Forelimb muscle (tissue), 1 donor: ENCODE measurements around the gene RANBP3L. TPM values are rescaled to one million over a fixed set of nuclear protein-coding genes. Genes with fewer than 3 reads are reported as not detected.

Experiments used
- DNase-seq: peaks from one replicate; pipeline ENCODE4 v3.0.0-alpha.2; 2013; ENCODE audit warnings: low read depth
- polyA plus RNA-seq: library from polyadenylated mRNA; unstranded; fragments of 120-200 nt; gene quantifications from one replicate; pipeline ENCODE4 v1.2.1, GENCODE V29; 2013; ENCODE audit not compliant: insufficient read length

RANBP3L gene
- polyA plus RNA-seq, 1 donor: 0.47 TPM

DNA sequence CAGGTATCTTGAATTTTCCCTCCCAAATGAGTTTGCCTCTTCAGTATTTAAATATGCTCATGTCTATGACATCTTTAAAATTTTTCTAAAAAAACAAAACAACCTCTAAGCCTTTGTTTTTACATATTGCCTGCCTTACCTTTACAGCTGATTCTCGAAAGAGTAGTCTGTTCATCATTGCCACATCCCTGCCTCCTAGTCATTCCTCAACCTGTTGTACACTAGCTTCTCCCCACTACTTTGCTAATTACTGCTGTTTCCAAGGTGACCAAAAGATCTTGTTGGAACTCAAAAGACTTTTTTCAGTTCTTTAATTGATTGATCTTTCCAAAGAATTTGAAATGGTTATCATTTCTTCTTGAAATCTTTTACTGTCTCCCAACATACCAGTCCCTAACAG lies 58.0 kb downstream of the RANBP3L start:
- DNase-seq: no peak

DNA sequence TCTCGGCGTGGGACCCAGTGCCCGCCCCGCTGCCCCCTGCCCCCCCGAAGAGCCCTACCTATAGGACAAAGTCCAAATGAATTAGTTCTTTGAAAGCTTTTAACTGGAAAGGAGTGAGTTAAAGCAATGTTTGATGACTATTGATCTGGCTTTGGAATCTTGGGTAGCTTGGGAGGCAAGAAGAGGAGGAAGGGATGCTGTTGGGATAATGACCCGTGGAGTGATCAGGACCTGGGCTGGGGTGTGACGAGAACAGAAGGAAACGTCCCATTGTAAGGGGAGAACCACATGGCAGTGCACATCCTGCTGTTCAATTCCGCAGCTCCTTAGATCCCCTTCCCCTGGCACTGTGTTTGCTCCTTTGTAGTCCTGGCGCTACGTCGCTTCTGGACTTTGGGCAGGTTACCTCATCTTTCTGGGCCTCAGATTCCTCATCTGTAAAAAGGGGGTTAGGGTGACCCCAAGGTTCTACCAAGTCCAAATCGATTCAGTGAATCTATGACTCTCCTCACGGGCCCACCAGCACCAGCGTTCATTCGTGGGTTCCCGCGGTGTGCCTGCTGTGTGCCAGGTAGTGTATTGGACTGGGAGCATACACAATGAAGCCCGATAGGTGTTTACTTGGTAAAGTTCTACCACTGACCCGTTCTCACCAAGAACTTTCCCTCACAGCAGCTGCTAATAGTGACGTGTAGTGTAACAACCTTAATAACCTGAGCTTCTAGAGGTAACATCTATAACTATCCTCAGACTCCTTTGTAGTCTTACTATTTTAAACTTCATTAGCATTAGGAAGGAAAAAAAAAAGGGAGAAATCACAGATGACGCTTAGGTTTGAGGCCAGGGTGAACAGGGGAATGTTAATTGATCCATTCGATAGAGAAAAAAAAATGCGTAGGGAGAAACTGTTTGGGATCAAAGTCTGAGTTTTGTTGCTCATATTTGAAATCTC lies 58.9 kb downstream of the RANBP3L start:
- DNase-seq: no peak

DNA sequence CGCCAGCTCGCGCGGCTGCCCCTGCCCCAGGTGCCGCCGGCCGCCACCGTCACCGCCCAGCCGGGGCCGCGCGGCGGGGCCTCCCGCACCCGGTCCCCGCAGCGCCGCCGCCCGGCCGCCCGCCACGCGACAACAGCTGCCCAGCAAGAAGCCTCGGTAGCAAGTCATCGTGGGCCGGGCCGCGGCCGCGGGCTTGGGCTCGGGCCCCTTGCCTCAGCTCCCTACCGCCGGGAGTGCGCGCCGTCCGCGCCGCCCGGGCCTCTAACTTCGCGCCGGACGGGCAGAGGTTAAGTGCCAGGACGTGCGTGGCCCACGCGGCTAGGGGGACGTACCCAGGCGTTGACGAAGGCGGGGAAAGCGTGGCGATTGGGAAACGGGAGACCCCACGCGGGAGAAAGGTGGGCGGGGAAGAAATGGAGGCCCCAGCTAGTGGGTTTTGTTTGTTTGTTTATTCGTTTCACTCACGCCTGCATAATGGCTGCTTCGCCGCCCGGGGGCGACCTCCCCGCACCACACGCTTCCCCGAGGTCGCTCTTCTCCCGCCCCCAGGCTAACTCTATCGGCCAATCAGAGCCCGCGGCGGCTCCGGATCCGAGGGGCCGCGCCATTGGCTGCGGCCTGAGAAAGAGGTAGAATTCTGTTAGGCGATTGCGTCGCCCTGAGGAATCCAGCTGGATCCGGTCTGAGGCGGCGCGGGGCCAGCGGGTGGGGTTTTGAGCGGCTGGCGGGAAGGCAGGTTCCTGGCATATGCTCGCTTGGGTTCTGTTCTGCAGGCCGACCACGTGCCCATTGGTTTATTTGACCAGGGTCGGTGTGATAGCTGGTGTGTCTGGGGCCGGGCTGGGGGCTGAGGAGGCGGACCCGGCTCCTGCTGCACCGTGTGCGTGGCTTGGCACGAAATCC lies 59.8 kb downstream of the RANBP3L start, which contains the start of gene NADK2:
Gene NADK2 (minus strand): TSS at position 295 of the 903 bp plus-strand sequence. CDS start 127 bp downstream, at position 168.
- DNase-seq: peak; percentile 95

DNA sequence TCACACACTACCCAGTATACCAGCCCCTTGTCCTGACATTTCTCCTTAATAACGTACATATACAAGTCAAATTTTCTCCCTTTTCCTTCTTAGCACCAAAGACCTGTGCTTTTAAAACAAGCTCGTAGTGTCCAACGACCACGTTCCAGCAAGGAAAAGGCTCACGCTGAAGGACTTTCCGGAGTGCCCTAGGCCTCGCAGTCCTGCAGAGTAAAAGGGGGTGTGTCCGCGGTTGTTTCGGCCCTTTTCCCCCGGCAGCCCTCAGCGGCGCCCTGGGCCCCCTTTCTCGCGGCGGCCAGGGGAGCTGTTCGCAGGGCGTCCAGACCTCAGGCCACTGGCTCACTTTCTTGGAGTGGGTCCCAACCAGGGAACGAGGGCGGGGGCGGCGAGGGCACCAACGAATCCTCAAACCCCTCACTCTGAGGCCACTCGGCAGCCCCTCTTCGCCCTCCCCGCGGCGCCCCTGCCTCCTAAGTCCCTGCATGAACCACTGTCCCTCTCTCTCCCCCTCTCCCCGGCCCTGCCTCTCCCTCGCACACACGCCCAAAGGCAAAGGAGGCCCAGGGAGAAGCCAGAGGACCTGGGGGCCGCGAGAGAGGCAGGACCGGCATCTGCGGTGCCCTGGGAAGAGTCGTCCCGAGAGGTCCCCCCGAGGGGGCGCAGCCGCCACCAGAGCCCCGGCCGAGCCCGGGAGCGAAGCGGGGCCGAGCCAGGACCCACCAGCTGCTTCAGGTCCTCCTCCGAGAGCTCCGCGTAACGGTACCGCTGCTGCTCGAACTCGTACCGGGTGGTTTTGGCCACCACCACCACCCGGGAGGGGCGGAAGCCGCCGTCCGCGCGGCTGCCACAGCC lies 60.7 kb downstream of the RANBP3L start:
- no peak for DNase-seq

DNA sequence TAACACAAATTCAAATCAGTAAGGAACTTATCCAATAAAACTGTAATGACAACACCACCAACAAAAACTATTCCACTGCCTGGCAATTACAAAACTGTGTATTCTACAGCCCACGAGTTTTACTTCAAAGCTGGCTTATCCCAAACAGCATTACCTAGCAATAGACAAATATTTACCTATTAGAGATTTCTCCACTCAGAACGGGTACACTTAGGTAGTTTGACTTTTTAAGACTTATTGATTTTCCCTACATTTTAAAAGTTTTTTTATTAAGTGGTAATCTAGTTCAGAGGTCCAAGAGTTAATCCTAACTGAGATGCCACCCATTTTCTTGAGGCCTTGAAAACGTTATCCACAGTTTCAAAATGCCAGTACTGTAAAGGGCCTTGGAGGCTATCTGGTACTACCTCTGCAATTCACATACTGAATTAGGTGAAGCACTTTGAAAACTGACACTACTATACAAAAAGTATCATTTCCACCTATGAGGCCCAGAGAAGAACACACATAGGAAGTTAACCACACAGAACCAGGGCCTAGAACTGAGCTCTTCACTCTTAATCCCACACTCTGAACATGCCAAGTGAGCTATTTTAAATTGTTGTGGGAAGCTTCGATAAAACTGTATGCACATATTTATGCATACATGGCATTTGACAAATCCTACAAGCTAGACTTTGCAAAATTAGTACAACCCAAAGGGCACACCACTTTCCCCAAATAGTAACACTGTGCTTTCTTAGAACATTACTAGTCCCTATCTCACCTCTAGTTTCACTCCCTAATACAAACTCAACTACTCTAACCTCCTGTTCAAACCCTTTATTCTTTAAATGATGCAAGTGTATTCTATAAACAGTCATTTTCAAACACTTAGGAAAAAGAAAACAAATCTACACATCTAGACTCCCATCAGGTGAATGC lies 62.1 kb downstream of the RANBP3L start:
- DNase-seq: no peak

DNA sequence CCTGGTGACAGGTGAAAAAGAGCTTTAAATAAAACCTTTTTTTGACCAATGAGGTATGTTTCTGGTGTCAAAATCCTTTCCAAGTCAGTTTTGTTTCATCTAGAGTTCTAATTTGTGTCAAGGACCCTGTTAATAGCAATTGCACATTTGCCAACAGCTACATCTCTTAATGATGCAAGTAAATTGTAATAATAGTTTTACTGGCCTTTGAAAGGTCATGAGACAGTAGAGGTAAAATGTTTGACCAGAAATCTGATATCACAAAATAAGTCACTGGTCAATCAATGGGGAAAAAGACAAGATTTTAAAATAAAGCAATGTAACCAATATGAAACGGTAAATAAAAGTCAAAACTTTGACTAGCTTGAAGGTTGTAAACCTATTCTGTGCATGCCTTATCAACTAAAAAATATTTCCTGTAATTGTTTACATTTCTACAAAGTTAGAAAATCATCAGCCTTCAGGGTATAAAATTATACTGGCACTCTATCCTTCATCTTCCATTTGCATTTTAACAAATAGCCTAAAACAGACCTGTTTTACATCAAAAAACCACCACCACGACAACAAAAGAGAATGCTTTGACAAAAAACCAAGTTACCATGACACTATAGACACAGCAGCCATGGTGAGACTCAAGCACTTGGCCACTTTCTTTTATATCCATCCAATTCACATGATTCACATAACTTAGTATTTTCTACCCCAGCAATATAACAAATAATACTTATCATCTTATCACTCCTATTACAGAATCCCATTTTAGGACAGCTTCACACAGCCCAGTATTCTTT lies 63.0 kb downstream of the RANBP3L start:
- no peak for DNase-seq

DNA sequence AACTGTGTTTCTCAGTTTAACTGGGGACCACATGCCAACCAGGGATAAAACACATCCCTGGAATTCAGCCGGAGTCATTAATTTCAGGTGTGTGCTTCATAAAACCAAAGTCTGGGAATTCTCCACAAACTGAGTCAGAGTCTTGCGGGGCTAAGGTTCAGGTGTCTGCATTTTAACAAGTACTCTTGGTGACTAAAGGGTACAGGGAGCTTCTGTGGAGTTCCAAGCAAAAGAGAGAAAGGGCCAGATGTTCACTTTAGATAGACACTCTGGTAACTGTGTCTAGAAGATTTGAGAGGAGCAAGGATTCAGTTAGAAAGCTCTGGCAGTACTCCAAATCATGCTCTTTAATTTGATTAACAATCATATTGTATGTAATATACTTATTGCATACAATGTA lies 64.0 kb downstream of the RANBP3L start:
- DNase-seq: no peak

DNA sequence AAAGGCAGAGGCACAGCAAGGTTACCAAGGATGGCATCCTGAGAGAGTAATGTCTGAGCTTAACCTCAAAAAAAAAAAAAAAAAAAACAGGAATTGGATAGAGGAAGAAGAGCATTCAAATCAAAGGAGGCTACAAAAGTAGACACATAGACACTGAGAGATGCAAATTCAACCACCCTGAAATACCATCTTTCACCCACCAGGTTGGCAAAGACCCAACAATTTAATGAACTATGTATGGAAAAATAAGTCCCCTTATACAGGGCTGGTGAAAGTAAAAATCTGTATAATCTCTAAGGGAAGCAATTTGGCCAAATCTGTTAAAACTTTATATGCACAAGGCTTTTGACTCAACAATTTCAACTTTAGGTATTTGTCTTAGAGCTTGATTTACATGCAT lies 64.9 kb downstream of the RANBP3L start:
- DNase-seq: no peak

DNA sequence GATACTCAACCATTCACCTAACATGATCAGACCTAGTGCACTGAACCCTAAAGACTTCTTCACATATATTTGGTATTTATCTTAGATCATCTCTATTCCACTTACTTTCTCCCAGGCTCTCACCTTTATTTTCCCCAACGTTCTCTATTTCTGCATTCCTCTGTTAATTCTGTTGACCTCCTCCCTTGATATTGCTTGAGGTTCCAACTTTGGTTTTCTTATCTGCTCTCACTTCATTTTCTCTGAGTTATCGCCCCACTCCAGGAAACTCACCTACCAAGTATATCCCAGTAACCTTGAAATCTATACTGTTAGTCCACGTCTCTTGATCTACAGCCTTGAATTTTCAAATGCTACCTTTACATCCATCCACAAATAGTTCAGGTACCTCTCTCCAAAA lies 69.2 kb downstream of the RANBP3L start:
- DNase-seq: no peak

DNA sequence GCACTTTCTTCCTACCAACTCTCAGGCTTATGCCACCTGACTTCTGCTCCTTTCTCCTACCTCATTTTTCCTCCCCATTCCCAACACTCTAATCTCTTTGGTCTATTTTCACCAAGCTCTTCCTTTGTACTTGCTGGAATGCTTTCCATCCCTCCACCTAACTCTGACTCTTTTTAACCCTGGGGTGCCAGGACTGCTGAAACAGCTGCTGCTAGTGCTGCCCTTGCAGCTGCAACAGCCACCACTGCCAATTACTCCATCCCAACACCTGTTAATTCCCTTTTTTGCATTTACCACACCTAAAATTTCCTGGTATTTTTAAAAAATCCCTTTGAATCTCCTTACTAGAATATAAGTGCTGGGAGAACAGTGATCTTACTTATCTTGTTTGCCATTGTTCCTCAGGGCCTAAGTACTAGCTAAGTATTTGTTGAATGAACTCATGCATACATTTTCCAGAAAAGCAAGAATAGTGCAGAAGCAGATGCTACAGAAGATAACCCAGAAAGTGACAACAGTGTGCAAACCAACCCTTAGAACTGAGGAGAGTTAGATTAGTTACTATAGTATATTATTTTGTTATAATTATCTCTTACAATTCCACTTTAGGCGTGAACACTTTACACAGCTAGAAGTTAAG lies 71.4 kb downstream of the RANBP3L start:
- no peak for DNase-seq

DNA sequence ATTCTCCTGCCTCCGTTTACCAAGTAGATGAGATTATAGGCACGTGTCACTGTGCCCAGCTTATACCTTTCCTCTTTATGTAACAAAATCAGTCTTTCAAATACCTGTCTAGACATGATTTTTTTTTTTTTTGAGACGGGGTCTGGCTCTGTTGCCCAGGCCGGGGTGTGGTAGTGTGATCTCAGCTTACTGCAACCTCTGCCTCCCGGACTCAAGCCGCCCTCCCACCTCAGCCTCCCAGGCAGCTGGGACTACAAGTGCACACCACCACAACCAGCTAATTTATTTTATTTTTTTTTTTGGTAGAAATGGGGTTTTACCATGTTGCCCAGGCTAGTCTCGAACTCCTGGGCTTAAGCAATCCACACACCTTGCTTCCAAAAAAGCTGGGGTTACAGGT lies 73.2 kb downstream of the RANBP3L start:
- no peak for DNase-seq

DNA sequence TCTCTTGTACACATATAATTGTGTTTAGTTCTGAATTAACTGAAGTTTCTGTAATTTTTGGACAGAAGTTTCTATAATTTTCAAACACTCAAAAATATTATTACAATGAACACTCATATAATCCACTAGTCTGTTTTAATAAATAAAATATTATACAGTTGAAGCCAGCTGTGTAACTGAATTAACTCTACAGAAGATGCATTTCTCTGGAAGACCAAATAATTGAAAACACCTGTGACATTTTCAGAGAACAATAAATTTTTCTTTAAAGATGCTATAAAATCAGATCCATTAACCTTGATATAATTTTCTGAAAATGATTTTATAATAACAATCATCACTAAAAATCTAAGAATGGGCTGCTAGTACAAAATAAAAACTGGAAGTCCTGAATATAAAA lies 74.7 kb downstream of the RANBP3L start:
- no peak for DNase-seq

DNA sequence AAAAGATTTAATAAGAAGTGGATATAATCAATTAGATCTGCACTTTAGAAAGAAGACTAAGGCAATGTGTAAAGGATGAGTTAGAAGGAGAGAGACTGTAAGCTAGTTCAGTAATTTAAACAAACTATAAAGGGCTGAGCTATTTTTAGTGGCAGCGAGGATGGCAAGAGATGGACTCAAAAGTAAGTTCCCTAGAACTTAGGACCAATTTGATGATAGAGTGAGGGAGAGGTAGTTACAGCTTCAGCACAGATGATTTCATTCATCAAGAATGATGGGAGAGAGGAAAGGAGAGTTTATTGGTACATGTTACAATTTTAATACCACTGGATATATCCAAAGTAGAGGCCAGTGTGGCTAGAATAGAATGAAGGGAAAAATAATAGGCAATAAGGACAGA lies 79.1 kb downstream of the RANBP3L start:
- no peak for DNase-seq

DNA sequence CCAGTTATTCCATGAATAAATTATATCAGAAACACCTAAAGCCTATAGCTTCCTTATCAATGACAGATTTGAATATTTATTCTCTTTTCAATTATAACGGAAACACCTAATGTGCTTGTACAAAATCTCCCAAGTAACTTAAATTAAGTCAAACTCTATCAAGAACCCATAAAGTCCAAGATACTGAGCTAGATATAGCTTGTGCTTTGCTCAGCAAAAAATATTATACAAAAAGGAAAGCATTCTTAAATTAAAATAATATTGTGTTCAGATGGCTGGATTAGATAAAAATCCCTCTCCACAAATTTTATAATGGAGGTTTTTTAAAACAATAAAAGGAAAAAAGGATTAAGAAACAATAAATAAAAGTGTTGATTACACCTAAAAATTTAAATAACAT lies 83.7 kb downstream of the RANBP3L start:
- no peak for DNase-seq

DNA sequence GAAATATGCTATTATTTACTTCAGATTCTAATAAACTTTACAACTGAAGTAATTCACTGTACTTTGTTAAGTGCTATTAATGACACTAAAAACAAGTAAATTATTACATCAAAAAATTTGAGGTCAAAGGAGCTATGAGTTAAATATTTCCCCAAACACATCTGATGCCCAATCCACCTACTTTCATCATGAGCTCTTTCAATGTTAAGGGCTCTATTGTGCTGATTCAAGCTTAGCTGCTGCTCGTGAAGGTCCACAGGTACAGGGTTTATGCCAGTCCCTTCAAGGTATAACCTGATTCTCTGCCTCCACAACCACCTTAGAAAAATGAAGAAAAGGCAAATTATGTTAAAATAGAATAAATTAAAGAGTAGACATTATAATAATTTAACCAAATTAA lies 84.1 kb downstream of the RANBP3L start:
- no peak for DNase-seq

DNA sequence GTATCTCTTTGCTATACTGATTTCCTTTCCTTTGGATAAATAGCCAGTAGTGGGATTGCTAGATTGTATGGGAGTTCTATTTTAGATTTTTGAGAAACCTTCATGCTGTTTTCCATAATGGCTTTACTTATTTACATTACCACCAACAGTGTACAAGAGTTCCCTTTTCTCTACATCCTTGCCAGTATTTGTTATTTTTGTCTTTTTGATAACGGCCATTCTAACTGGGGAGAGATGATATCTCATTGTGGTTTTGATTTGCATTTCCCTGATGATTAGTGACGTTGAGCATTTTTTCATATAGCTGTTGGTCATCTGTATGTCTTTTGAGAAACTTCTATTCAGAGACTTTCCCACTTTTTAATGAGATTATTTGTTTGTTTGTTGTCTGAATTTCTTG lies 85.8 kb downstream of the RANBP3L start:
- no peak for DNase-seq

DNA sequence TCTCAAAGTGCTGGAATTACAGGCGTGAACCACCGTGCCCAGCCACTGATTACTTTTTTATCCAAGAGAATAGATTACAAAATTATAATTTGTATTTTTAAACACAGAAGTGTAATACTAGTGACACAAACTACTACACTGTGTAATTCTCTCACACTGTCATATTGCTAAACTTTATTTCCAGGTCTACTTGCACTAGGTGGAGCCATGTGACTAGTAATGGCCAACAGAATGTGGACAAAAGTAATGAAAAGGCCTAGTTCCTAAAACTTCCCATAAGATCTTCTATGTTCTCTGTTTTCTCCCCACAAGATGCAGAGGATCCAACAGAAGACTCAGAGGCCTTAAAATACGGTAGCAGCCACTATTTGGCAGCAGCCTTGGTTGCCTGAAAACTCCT lies 87.3 kb downstream of the RANBP3L start:
- no peak for DNase-seq

DNA sequence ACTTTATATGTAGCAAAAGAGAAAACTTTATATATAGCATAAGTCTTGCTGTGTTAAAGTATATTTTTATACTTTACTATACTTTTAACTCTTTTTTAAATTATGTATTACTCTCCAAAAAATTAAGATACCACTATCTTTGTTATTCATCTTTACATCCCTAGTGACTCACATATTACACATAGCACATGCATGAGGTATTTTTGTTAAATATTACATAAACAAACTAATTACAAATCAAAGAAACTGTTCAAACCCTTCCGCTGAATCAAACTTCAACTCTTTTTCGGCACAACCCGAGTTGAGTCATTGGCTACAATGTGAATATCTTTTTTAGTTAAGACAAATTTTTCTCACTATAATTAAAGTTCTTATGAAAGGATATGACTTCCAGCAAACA lies 92.0 kb downstream of the RANBP3L start:
- DNase-seq: no peak

DNA sequence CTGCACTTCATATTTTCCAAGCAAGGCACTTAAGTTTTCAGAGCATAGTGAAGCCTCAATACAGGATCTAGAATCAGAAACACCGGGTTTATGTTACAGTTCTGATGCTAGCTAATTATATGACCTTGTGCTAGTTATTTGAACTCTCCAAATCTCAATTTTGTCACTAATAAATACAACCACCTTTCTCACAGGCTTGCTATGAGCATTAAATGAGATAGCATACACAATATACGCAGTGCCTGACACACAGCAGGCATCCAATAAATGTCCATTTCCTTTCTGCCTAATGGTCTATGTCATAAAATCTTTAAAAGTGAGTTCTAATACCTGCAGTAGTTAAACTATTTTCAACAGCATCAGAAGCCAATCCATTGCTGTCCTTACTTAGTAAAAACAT lies 92.9 kb downstream of the RANBP3L start:
- DNase-seq: no peak
